Measurements from ENCODE around the gene GLOD4.

GRCh38 chr17:744937-745336, 37.1 kb downstream of the GLOD4 start:
- no peak for TF ChIP-seq CTCF (IDR thresholded peaks at IDR 0.05)
- no peak for TF ChIP-seq POLR2A (IDR thresholded peaks at IDR 0.05)

All from sigmoid colon (tissue), 3 donors.